ENCODE data around the gene MRLN. TPM values are rescaled to one million over a fixed set of nuclear protein-coding genes. Genes with fewer than 3 reads are reported as not detected.

The MRLN gene
- polyA plus RNA-seq, 1 donor from 2014 or later = not detected

- TF ChIP-seq EZH2 (IDR thresholded peaks at IDR 0.05; ENCODE audit: borderline replicate concordance, insufficient read depth, low read length, poor library complexity, severe bottlenecking) (no peak), TAF1 (IDR thresholded peaks at IDR 0.05; ENCODE audit: low read depth) (no peak), SMC3 (conservative IDR thresholded peaks at IDR 0.05; ENCODE audit: poor library complexity) (no peak), MXI1 (conservative IDR thresholded peaks at IDR 0.05; ENCODE audit: poor library complexity, severe bottlenecking) (no peak), EP300 (conservative IDR thresholded peaks at IDR 0.05; ENCODE audit: poor library complexity, severe bottlenecking) (no peak), POLR2AphosphoS5 (IDR thresholded peaks at IDR 0.05) (no peak), RAD21 (conservative IDR thresholded peaks at IDR 0.05) (no peak), CTCF (IDR thresholded peaks at IDR 0.05; ENCODE audit: poor library complexity, severe bottlenecking) (no peak)
- TF ChIP-seq, protein P1, sequence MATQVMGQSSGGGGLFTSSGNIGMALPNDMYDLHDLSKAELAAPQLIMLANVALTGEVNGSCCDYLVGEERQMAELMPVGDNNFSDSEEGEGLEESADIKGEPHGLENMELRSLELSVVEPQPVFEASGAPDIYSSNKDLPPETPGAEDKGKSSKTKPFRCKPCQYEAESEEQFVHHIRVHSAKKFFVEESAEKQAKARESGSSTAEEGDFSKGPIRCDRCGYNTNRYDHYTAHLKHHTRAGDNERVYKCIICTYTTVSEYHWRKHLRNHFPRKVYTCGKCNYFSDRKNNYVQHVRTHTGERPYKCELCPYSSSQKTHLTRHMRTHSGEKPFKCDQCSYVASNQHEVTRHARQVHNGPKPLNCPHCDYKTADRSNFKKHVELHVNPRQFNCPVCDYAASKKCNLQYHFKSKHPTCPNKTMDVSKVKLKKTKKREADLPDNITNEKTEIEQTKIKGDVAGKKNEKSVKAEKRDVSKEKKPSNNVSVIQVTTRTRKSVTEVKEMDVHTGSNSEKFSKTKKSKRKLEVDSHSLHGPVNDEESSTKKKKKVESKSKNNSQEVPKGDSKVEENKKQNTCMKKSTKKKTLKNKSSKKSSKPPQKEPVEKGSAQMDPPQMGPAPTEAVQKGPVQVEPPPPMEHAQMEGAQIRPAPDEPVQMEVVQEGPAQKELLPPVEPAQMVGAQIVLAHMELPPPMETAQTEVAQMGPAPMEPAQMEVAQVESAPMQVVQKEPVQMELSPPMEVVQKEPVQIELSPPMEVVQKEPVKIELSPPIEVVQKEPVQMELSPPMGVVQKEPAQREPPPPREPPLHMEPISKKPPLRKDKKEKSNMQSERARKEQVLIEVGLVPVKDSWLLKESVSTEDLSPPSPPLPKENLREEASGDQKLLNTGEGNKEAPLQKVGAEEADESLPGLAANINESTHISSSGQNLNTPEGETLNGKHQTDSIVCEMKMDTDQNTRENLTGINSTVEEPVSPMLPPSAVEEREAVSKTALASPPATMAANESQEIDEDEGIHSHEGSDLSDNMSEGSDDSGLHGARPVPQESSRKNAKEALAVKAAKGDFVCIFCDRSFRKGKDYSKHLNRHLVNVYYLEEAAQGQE (IDR thresholded peaks at IDR 0.05; ENCODE audit: borderline replicate concordance) = no peak
- H3K79me2 ChIP-seq (replicated peaks; ENCODE audit: insufficient read depth, low read length) = no peaks in the 10 kb centered on the region
- H3K27ac ChIP-seq (ENCODE audit: low read length) = no peak overlapping the region
- no peaks in the 10 kb centered on the region for H4K20me1 ChIP-seq (ENCODE audit: insufficient read depth)
- H3K36me3 ChIP-seq (ENCODE audit: insufficient read depth, low read length) = no peaks in the 10 kb centered on the region
- H3K27me3 ChIP-seq (ENCODE audit: insufficient read depth, low read depth, low read length) = no peaks in the 10 kb centered on the region
- no peak overlapping the region for H3K4me3 ChIP-seq (ENCODE audit: low read length)
- H3K4me2 ChIP-seq (ENCODE audit: low read length) = no peak overlapping the region
- no peak overlapping the region for H3K9ac ChIP-seq (ENCODE audit: low read length)
- H3F3A ChIP-seq (ENCODE audit: insufficient read depth, low read length, poor library complexity, severe bottlenecking) = no peaks in the 10 kb centered on the region
- H3K9me2 ChIP-seq (ENCODE audit: insufficient read depth, low read length) = no peaks in the 10 kb centered on the region
- no peaks in the 10 kb centered on the region for H3K9me3 ChIP-seq (ENCODE audit: low read length)
- H2AFZ ChIP-seq (ENCODE audit: low read depth, low read length) = no peak overlapping the region
These were observed 16.5 kb downstream of the MRLN start for GRCh38 chr10:59736749-59737148.

GRCh38 chr10:59735296-59735695 is 18.0 kb downstream of the MRLN start:
- Histone ChIP-seq H3F3A (ENCODE audit: insufficient read depth, low read length, poor library complexity, severe bottlenecking) (no peaks in the 10 kb centered on the region), H3K27ac (ENCODE audit: low read length) (no peak overlapping the region), H3K9me3 (ENCODE audit: low read length) (no peaks in the 10 kb centered on the region), H3K4me2 (ENCODE audit: low read length) (no peak overlapping the region), H2AFZ (ENCODE audit: low read depth, low read length) (no peak overlapping the region), H3K79me2 (replicated peaks; ENCODE audit: insufficient read depth, low read length) (no peaks in the 10 kb centered on the region), H3K9ac (ENCODE audit: low read length) (no peak overlapping the region), H3K4me3 (ENCODE audit: low read length) (no peak overlapping the region), H3K36me3 (ENCODE audit: insufficient read depth, low read length) (no peaks in the 10 kb centered on the region), H4K20me1 (ENCODE audit: insufficient read depth) (no peaks in the 10 kb centered on the region), H3K27me3 (ENCODE audit: insufficient read depth, low read depth, low read length) (no peaks in the 10 kb centered on the region), H3K9me2 (ENCODE audit: insufficient read depth, low read length) (no peaks in the 10 kb centered on the region)
- TF ChIP-seq, protein P1 (IDR thresholded peaks at IDR 0.05; ENCODE audit: borderline replicate concordance) = no peak

Data from neural cell (in vitro differentiated cells).